ENCODE data around the gene ADAMTS18.

The ADAMTS18 gene

DNA sequence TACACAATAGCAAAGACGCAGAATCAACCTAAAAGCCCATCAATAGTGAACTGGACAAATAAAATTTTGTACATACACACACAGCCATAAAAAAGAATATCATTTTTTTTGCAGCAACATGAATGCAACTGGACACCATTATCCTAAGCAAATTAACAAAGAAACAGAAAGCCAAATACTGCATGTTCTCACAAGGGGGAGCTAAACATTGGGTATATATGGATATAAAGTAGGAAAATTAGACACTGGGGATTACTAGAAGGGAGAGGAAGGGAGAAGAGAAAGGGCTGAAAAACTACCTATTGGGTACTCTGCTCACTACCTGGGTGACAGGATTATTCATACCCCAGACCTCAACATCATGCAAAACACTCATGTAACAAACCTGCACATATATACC, 28.2 kb downstream of the ADAMTS18 start:
- no peak for DNase-seq (ENCODE audit: low spot score)
- no peak overlapping the region for H3K27ac ChIP-seq (ENCODE audit: poor library complexity, severe bottlenecking)
- no peak overlapping the region for H3K4me3 ChIP-seq (ENCODE audit: severe bottlenecking)
- H3K27me3 ChIP-seq (ENCODE audit: insufficient read depth, poor library complexity, severe bottlenecking) = peaks cover 8% of the 10 kb centered on the region
- TF ChIP-seq CTCF (IDR thresholded peaks at IDR 0.05; ENCODE audit: poor library complexity, severe bottlenecking) = peak; percentile 36
- H3K4me1 ChIP-seq (ENCODE audit: insufficient read depth, poor library complexity, severe bottlenecking) = no peaks in the 10 kb centered on the region
- no peaks in the 10 kb centered on the region for H3K36me3 ChIP-seq (ENCODE audit: low read depth)
- H3K9me3 ChIP-seq (ENCODE audit: severe bottlenecking) = no peaks in the 10 kb centered on the region
- no peak for ATAC-seq (ENCODE audit: low read depth)

GRCh38 chr16:77404775-77405174, 30.1 kb downstream of the ADAMTS18 start:
- Histone ChIP-seq H3K27ac (ENCODE audit: poor library complexity, severe bottlenecking) (no peak overlapping the region), H3K4me3 (ENCODE audit: severe bottlenecking) (no peak overlapping the region), H3K36me3 (ENCODE audit: low read depth) (no peaks in the 10 kb centered on the region), H3K4me1 (ENCODE audit: insufficient read depth, poor library complexity, severe bottlenecking) (no peaks in the 10 kb centered on the region), H3K9me3 (ENCODE audit: severe bottlenecking) (no peaks in the 10 kb centered on the region), H3K27me3 (ENCODE audit: insufficient read depth, poor library complexity, severe bottlenecking) (peaks cover 8% of the 10 kb centered on the region)
- no peak for DNase-seq (ENCODE audit: low spot score)
- no peak for TF ChIP-seq CTCF (IDR thresholded peaks at IDR 0.05; ENCODE audit: poor library complexity, severe bottlenecking)
- no peak for ATAC-seq (ENCODE audit: low read depth)

DNA sequence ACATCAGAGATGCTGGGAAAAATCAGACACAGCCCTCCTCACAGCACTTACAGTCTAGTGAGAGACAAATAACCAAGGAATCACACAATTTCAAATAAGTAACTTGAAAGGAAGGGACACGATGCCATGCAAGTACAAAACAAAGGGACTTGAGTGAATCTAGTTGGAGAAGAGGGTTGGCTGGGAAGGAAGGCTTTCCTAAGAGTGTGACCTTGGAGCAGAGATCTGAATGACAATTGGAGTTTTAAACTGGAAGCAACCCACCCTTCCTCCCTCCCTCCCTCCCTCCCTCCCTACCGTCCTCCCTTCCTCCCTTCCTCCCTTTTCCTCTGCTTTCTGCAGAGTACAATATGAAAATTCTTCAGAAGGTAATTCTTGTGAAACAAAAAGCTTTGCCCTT, 31.1 kb downstream of the ADAMTS18 start:
- Histone ChIP-seq H3K27me3 (ENCODE audit: insufficient read depth, poor library complexity, severe bottlenecking) (peaks cover 8% of the 10 kb centered on the region), H3K9me3 (ENCODE audit: severe bottlenecking) (no peaks in the 10 kb centered on the region), H3K27ac (ENCODE audit: poor library complexity, severe bottlenecking) (no peak overlapping the region), H3K4me3 (ENCODE audit: severe bottlenecking) (no peak overlapping the region), H3K36me3 (ENCODE audit: low read depth) (no peaks in the 10 kb centered on the region), H3K4me1 (ENCODE audit: insufficient read depth, poor library complexity, severe bottlenecking) (no peaks in the 10 kb centered on the region)
- DNase-seq (ENCODE audit: low spot score) (no peak), ATAC-seq (ENCODE audit: low read depth) (no peak)
- no peak for TF ChIP-seq CTCF (IDR thresholded peaks at IDR 0.05; ENCODE audit: poor library complexity, severe bottlenecking)

DNA sequence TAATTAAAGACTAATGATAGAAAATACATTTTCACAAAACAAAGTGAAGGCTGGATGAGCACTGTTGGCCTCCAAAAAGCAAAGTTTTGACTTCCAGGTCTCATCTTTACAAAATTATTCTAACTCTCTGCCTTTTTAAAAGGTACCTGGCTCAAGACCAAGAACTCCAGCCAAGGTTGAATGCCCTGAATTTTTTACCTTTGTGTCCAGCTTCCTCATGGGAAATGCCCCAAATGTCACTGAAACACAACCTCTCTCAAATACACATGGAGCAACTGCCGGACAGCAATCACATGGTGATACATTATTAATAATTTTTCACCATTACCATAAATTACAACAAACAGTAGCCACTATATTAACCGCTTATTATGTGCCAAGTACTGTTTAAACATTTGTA, 32.2 kb downstream of the ADAMTS18 start:
- H3K27ac ChIP-seq (ENCODE audit: poor library complexity, severe bottlenecking) = no peak overlapping the region
- DNase-seq (ENCODE audit: low spot score) = no peak
- no peaks in the 10 kb centered on the region for H3K4me1 ChIP-seq (ENCODE audit: insufficient read depth, poor library complexity, severe bottlenecking)
- no peak overlapping the region for H3K4me3 ChIP-seq (ENCODE audit: severe bottlenecking)
- peaks cover 8% of the 10 kb centered on the region for H3K27me3 ChIP-seq (ENCODE audit: insufficient read depth, poor library complexity, severe bottlenecking)
- H3K9me3 ChIP-seq (ENCODE audit: severe bottlenecking) = no peaks in the 10 kb centered on the region
- ATAC-seq (ENCODE audit: low read depth) = no peak
- no peaks in the 10 kb centered on the region for H3K36me3 ChIP-seq (ENCODE audit: low read depth)
- TF ChIP-seq CTCF (IDR thresholded peaks at IDR 0.05; ENCODE audit: poor library complexity, severe bottlenecking) = no peak

GRCh38 chr16:77402118-77402517, 32.7 kb downstream of the ADAMTS18 start:
- Histone ChIP-seq H3K36me3 (ENCODE audit: low read depth) (no peaks in the 10 kb centered on the region), H3K4me1 (ENCODE audit: insufficient read depth, poor library complexity, severe bottlenecking) (no peaks in the 10 kb centered on the region), H3K27ac (ENCODE audit: poor library complexity, severe bottlenecking) (no peak overlapping the region), H3K9me3 (ENCODE audit: severe bottlenecking) (no peaks in the 10 kb centered on the region), H3K27me3 (ENCODE audit: insufficient read depth, poor library complexity, severe bottlenecking) (peaks cover 8% of the 10 kb centered on the region), H3K4me3 (ENCODE audit: severe bottlenecking) (no peak overlapping the region)
- TF ChIP-seq CTCF (IDR thresholded peaks at IDR 0.05; ENCODE audit: poor library complexity, severe bottlenecking) = no peak
- no peak for ATAC-seq (ENCODE audit: low read depth)
- no peak for DNase-seq (ENCODE audit: low spot score)
